Stimulated activated CD8-positive, alpha-beta memory T cell treated with anti-CD3 and anti-CD28 coated beads, Interleukin-2, amount 100 ng/mL, for 48 hours (primary cell): Measurements from ENCODE around the gene AGBL4.
A peak's percentile ranks its signal among the peaks of the same experiment; 100 is the strongest.

Experiments used
- DNase-seq, 2 donors: peaks; one replicate each; pipeline ENCODE4 v3.0.0-alpha.2; 2020; ENCODE audit warnings: low read depth in 2 of 2

AGBL4 gene

GRCh38 chr1:48592330-48592729 is 1431.4 kb downstream of the AGBL4 start:
- DNase-seq: no peak

DNA sequence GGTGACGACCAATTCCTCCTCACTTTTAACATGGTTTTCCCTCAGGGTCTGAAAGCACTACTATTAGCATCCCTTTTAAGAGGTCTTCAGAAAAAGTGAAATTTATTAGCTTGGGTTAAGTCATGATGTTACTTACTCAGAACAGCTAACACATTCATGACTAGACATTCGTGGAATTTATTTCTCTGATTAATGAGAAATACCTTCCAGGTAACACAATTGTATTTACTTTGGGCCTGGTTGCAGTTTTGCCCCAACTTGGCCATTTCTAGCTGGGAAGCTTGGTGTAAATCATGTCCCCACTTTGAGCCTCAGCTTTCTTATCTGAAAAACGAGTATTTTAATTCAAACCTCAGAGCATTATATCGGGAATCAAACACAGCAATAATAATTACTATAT is 1432.6 kb downstream of the AGBL4 start:
- DNase-seq: no peak

GRCh38 chr1:48588061-48588460 is 1435.7 kb downstream of the AGBL4 start:
- no peak for DNase-seq

- DNase-seq: no peak
Observed at GRCh38 chr1:48582408-48582807, 1441.3 kb downstream of the AGBL4 start.

GRCh38 chr1:48581270-48581669 is 1442.5 kb downstream of the AGBL4 start:
- DNase-seq: no peak

DNA sequence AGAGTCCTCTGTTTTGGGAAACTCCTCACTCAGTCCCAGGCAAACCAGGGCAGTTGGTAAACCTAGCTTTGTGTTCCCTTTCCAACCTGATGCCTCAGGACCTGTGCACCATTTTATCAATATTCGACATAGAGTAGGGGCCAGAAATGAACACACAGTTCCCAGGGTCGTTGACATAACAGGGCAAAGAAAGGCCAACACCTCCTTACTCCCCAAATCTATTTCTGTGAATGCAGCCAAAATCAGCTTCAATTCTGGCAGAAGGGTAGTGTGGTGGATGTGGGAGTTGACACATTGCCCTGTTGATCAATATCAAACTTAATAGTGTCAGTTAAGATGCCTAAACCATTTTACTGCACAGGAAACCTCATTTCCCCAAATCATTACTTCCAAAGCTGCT is 1447.2 kb downstream of the AGBL4 start:
- no peak for DNase-seq

- DNase-seq: peak; percentile 4 to 8
Observed at GRCh38 chr1:48572646-48573258, 1451.0 kb downstream of the AGBL4 start.

GRCh38 chr1:48572134-48572533 is 1451.6 kb downstream of the AGBL4 start:
- DNase-seq: no peak

GRCh38 chr1:48571303-48571987 is 1452.3 kb downstream of the AGBL4 start:
- no peak for DNase-seq

GRCh38 chr1:48570568-48570967 is 1453.2 kb downstream of the AGBL4 start:
- no peak for DNase-seq

- no peak for DNase-seq
Observed at GRCh38 chr1:48568501-48568900, 1455.3 kb downstream of the AGBL4 start.

- no peak for DNase-seq
Observed at GRCh38 chr1:48566492-48566891, 1457.3 kb downstream of the AGBL4 start.

DNA sequence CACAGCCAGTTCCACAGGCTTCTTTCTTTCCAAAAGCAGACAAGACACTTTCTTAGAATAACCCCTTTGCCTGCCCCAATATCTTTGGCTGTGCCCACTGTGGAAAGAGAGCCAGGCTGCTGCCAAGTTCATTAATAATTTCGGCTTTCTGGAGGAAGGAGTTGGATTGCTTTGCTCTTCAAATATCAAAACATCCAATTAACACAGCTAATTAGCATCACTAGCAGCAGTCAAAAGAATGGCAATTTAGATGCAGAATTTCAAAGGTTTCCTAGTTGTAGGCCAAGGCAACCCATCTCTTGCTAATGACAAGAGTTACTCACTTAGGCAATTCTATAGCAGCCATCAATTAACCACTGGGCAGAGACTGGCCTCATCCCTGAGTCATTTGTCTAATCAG is 1460.7 kb downstream of the AGBL4 start:
- no peak for DNase-seq

DNA sequence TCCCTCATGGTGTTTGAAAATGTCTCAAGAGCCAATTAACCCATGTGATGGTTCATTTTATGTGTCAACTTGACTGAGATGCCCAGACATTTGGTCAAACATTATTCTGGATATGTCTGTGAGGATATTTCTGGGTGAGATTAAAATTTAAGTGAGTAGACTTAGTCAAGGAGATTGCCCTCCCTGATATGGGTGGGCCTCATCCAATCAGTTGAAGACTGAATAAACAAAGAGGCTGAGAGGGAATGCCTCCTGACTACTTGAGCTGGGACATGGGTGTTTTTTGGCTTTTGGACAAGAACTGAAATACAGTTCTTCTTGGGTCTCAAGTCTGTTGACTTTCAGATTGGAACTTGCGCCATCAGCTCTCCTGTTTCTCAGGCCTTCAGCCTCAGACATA is 1462.3 kb downstream of the AGBL4 start:
- no peak for DNase-seq

GRCh38 chr1:48560577-48560976 is 1463.2 kb downstream of the AGBL4 start:
- no peak for DNase-seq

GRCh38 chr1:48560116-48560515 is 1463.6 kb downstream of the AGBL4 start:
- no peak for DNase-seq

DNA sequence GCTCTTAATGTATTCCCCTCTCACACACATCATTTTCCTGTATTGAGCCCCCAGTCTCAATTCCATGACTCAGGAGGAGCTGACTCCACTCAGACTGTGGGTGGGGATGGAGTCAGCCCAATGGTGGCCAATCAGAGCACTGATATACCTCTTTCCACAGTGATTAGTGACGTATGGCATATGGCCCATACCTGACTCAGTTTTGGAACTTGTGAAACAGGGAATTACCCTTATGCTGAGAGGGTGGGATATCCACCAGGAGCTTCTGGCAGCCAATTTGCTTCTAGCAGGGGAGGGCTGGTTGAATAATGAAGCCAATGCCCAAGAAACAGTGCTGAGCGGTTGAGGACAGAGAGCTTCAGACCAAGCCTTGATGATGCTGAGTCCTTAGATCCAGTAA is 1465.4 kb downstream of the AGBL4 start:
- no peak for DNase-seq

DNA sequence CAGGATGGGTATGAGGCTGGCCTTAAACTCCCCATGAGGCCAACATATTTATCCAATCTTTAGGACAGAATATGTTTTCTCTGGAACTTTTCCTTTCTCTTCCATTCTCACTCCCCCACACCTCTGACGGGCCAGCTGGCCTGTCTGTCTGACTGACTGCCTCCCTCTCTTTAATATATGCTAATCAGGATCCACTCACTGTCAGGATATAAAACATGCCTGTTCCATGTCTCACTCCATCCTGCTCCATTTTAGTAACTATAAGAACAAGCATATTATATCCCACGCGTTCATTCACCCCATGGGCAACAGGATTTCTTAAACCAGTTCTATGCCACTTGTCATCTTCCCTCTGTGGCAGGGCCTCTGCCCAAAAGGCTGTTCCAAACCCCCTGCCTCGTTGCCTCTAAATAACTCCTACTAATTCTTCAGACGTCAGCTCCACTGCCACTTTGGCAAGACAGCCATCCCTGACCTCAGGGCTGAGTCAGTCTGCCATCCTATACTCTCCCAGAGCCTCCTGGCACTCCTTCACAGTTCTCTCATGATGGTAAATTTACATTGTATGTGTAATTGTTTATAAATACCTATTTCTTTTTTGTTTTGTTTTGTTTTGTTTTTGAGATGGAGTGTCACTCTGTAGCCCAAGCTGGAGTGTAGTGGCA is 1467.4 kb downstream of the AGBL4 start:
- DNase-seq: no peak

GRCh38 chr1:48555271-48555670 is 1468.5 kb downstream of the AGBL4 start:
- no peak for DNase-seq

DNA sequence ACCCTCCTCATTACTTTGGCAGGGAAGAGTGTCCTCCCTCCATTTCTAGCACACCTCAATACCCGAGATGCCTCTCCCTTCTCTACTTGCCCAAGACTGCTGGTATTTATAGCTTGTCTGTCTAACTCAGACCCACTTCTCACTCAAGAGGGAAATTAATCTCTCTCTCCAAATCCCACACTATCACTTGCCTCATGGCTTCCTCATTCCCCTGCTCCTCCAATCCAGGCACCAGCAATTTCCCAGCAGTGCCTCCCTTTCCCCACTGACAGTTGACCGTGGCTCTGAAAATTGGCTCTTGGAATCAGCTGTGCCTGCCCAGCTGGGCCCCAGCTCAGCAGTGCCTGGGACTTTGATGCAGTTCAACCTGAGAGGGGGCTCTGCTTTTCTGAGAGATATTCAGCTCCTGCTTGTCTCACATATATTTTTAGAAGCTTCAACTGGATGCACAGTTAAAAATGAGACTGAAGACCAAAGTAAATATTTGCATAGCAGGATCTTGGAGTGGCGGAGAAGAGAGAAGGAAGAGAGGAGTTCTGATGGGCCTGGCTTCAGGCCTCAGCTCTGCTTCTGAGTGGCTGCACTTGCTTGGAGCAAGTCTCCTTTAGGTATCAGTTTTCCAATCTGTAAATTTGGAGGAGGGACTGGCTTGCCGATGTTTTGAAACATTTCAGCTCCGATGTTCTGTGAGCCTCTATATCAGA is 1470.7 kb downstream of the AGBL4 start:
- DNase-seq: no peak

DNA sequence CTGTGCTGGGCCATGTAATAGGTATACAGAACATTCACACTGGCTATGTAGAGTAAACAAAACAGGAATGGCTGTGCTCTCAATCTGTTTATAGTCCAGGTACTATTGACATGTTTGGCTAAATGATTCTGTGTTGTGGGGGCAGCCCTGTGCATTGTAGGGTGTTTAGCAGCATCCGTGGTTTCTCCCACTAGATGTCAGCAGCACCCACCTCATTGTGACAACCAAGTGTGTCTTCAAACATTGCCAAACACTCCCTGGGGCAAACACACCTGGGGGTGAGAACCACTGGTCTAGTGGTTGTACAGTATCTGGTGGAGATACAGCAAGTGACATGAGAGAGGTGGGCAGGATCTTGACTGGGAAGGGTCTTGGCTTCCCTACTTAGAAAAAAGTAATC is 1471.3 kb downstream of the AGBL4 start:
- no peak for DNase-seq

- no peak for DNase-seq
Observed at GRCh38 chr1:48548985-48549384, 1474.8 kb downstream of the AGBL4 start.
